HCT116 (cell line): ENCODE data around the gene TANC1. TPM values are rescaled to one million over a fixed set of nuclear protein-coding genes. Genes with fewer than 3 reads are reported as not detected.

Experiments used
- ATAC-seq: fragments of 200-7000 bp; cut with Tn5 transposase; 2 replicates; pipeline ENCODE4 v1.9.1; 2020; ENCODE audit warnings: mild to moderate bottlenecking, moderate library complexity
- BruUV-seq: library from RNA; stranded (reverse); fragments of 400-500 nt; replicated peaks from 2 replicates; lab custom pipeline; 2021; lab: Mats Ljungman, UMichigan
- CTCF ChIA-PET: fragments of 300-600 bp; sonication (Branson Sonifier 250); formaldehyde crosslinking; loops from one replicate; lab custom pipeline; 2021; ENCODE audit warnings: antibody characterized with exemption; lab: Charles Lee
- POLR2A ChIA-PET: fragments of 300-600, 350-600 bp; sonication (Branson Sonifier 250); formaldehyde crosslinking; loops from one replicate; lab custom pipeline; 2021; ENCODE audit warnings: antibody characterized with exemption; lab: Charles Lee
- RAD21 ChIA-PET, 2 experiments: fragments of 300-600 bp; sonication (Branson Sonifier 250); formaldehyde crosslinking; loops; one replicate each; lab custom pipeline; 2023; ENCODE audit warnings: low total read pairs in 2 of 2; ENCODE audit not compliant: uncharacterized antibody in 2 of 2, unreplicated experiment in 2 of 2, low non-redundant PET in 1 of 2; lab: Charles Lee
- DNase-seq: peaks from one replicate; pipeline ENCODE4 v3.0.0-alpha.2; 2010; ENCODE audit warnings: low read depth, low spot score
- H2AFZ ChIP-seq: fragments of 200-600 bp; shearing (Covaris generic), sonication (generic); 2 replicates; pipeline ENCODE4 v1.6.1; 2017; ENCODE audit warnings: low read depth, mixed run types, mixed read lengths, antibody characterized with exemption, low read length; ENCODE audit not compliant: poor library complexity, severe bottlenecking
- H3K27ac ChIP-seq: 2 replicates; pipeline ENCODE4 v1.5.1; 2012; ENCODE audit warnings: low read depth, low read length
- H3K27me3 ChIP-seq: fragments of 200-600 bp; sonication (generic); 2 replicates; pipeline ENCODE4 v1.6.1; 2016; ENCODE audit warnings: mixed run types, low read length, mixed read lengths; ENCODE audit not compliant: insufficient read depth
- H3K36me3 ChIP-seq, 2 experiments: fragments of 200-500 bp in 1 of 2; fragments of 200-600 bp in 1 of 2; sonication (Bioruptor generic) in 1 of 2; sonication (generic) in 1 of 2; 2 replicates each; pipeline versions ENCODE4 v1.5.1 to v1.6.1; 2014 to 2016; ENCODE audit warnings: low read length in 2 of 2, inconsistent platforms in 1 of 2, mixed read lengths in 1 of 2, mixed run types in 1 of 2; ENCODE audit not compliant: insufficient read depth in 2 of 2, control insufficient read depth in 1 of 2
- H3K4me1 ChIP-seq, 2 experiments: fragments of 200-600 bp in 1 of 2; sonication (generic) in 1 of 2; 2 replicates each; pipeline versions ENCODE4 v1.5.1 to v1.6.1; 2012 to 2017; ENCODE audit warnings: low read length in 2 of 2, inconsistent platforms in 1 of 2, mild to moderate bottlenecking in 1 of 2, mixed read lengths in 1 of 2, mixed run types in 1 of 2, moderate library complexity in 1 of 2; ENCODE audit not compliant: insufficient read depth in 2 of 2, control insufficient read depth in 1 of 2
- H3K4me2 ChIP-seq: fragments of 200-600 bp; sonication (generic); 2 replicates; pipeline ENCODE4 v1.6.1; 2017; ENCODE audit warnings: mixed run types, low read length, mixed read lengths
- H3K4me3 ChIP-seq, 2 experiments: fragments of 200-600 bp in 1 of 2; sonication (generic) in 1 of 2; replicated peaks in 1 of 2; 2 replicates each; pipeline ENCODE4 v1.5.1; 2011 to 2016; ENCODE audit warnings: low read length in 2 of 2, control low read depth in 1 of 2, low read depth in 1 of 2, mild to moderate bottlenecking in 1 of 2, mixed read lengths in 1 of 2, mixed run types in 1 of 2
- H3K79me2 ChIP-seq: fragments of 200-600 bp; sonication (generic); 2 replicates; pipeline ENCODE4 v1.6.1; 2017; ENCODE audit warnings: mild to moderate bottlenecking, mixed run types, low read length, moderate library complexity, mixed read lengths; ENCODE audit not compliant: insufficient read depth
- H3K9ac ChIP-seq: fragments of 200-600 bp; sonication (generic); 2 replicates; pipeline ENCODE4 v1.6.1; 2016; ENCODE audit warnings: low read length, mixed read lengths
- H3K9me2 ChIP-seq: fragments of 200-600 bp; sonication (generic), shearing (Covaris generic); 2 replicates; pipeline ENCODE4 v1.6.1; 2017; ENCODE audit warnings: mixed run types, mild to moderate bottlenecking, moderate library complexity; ENCODE audit not compliant: insufficient read depth
- H3K9me3 ChIP-seq, 2 experiments: fragments of 200-500 bp in 1 of 2; fragments of 200-600 bp in 1 of 2; sonication (Bioruptor generic) in 1 of 2; sonication (generic) in 1 of 2; 2 replicates each; pipeline ENCODE4 v1.6.1; 2014 to 2017; ENCODE audit warnings: low read length in 2 of 2, mixed read lengths in 2 of 2, inconsistent platforms in 1 of 2, low read depth in 1 of 2, mild to moderate bottlenecking in 1 of 2, mixed run types in 1 of 2, moderate library complexity in 1 of 2; ENCODE audit not compliant: control insufficient read depth in 1 of 2, insufficient read depth in 1 of 2
- H4K20me1 ChIP-seq: fragments of 200-600 bp; sonication (generic), shearing (Covaris generic); 2 replicates; pipeline ENCODE4 v1.6.1; 2017; ENCODE audit warnings: mixed run types, mild to moderate bottlenecking, moderate library complexity; ENCODE audit not compliant: insufficient read depth
- CBX3 ChIP-seq: IDR thresholded peaks from 2 replicates; pipeline ENCODE4 v1.6.1; 2012; ENCODE audit warnings: low read depth
- CEBPB ChIP-seq: IDR thresholded peaks from 2 replicates; pipeline ENCODE4 v1.6.1; 2012; ENCODE audit warnings: low read depth
- EGR1 ChIP-seq: IDR thresholded peaks from 2 replicates; pipeline ENCODE4 v1.6.1; 2012; ENCODE audit warnings: low read depth
- ELF1 ChIP-seq: IDR thresholded peaks from 2 replicates; pipeline ENCODE4 v1.6.1; 2012; ENCODE audit warnings: low read depth, borderline replicate concordance
- FOSL1 ChIP-seq: IDR thresholded peaks from 2 replicates; pipeline ENCODE4 v1.6.1; 2012; ENCODE audit warnings: low read depth
- JUND ChIP-seq: IDR thresholded peaks from 2 replicates; pipeline ENCODE4 v1.6.1; 2012
- MAX ChIP-seq: IDR thresholded peaks from 2 replicates; pipeline ENCODE4 v1.6.1; 2012
- POLR2A ChIP-seq: IDR thresholded peaks from 2 replicates; pipeline ENCODE4 v1.7.0; 2011; ENCODE audit warnings: borderline replicate concordance; ENCODE audit not compliant: insufficient read depth, insufficient read length; ENCODE audit errors: extremely low read depth
- REST ChIP-seq: IDR thresholded peaks from 2 replicates; pipeline ENCODE4 v1.6.1; 2012; ENCODE audit warnings: low read depth
- YY1 ChIP-seq: IDR thresholded peaks from 2 replicates; pipeline ENCODE4 v1.6.1; 2011; ENCODE audit warnings: low read length, low read depth, moderate library complexity, mild to moderate bottlenecking; ENCODE audit not compliant: insufficient replicate concordance; ENCODE audit errors: extremely low read depth
- ZBTB33 ChIP-seq: IDR thresholded peaks from 2 replicates; pipeline ENCODE4 v1.6.1; 2011; ENCODE audit warnings: mild to moderate bottlenecking, low read length, moderate library complexity; ENCODE audit not compliant: insufficient replicate concordance; ENCODE audit errors: extremely low read depth
- intact Hi-C: fragments of 100-400 bp; cut with micrococcal nuclease; formaldehyde crosslinking; loops from 2 replicates; pipeline ENCODE4 v1.10.0; 2022
- total RNA-seq: library from RNA; stranded (reverse); gene quantifications from one replicate; pipeline ENCODE4 v1.2.1, GENCODE V29; 2021; ENCODE audit not compliant: unreplicated experiment

The TANC1 gene
- total RNA-seq, 1 experiment from 2014 or later = 15.1 TPM

- intact Hi-C loops = no loop called here
- RAD21 ChIA-PET = no interaction called here
- no TSS peak for BruUV-seq
These were observed 85.0 kb downstream of the TANC1 start for GRCh38 chr2:159053161-159054031.

More at GRCh38 chr2:159053161-159054031, 85.0 kb downstream of the TANC1 start:
- H3K27ac ChIP-seq = no peak overlapping the region
- no peak overlapping the region for H3K4me2 ChIP-seq
- H3K4me1 ChIP-seq = peaks cover 0 to 4% of the 10 kb centered on the region in 2 experiments; a peak in 2 of 4 replicates
- POLR2A ChIA-PET = interaction anchor here (0.5 to 1.2 kb wide), 2 partner anchors 9 to 244 kb away, joined by 3 read pairs; no protein-coding TSS in a partner anchor
- H3K79me2 ChIP-seq = no peaks in the 10 kb centered on the region; the same call in 1 of the 2 replicates
- H3K9me3 ChIP-seq = no peaks in the 10 kb centered on the region
- no peak for TF ChIP-seq JUND
- TF ChIP-seq CBX3 = no peak
- no peak for TF ChIP-seq YY1
- no peak for TF ChIP-seq REST
- TF ChIP-seq POLR2A = no peak
- no peak for TF ChIP-seq EGR1
- no peak for TF ChIP-seq MAX
- TF ChIP-seq FOSL1 = no peak
- TF ChIP-seq ELF1 = no peak
- TF ChIP-seq CEBPB = no peak
- no peak for TF ChIP-seq ZBTB33
- CTCF ChIA-PET = no interaction called here
- no peaks in the 10 kb centered on the region for H3K9me2 ChIP-seq
- H3K36me3 ChIP-seq = no peaks in the 10 kb centered on the region
- no peaks in the 10 kb centered on the region for H3K27me3 ChIP-seq
- ATAC-seq (no peak), DNase-seq (no peak)
- H4K20me1 ChIP-seq = no peaks in the 10 kb centered on the region
- H2AFZ ChIP-seq = no peak overlapping the region
- no peak overlapping the region for H3K4me3 ChIP-seq
- no peak overlapping the region for H3K9ac ChIP-seq
